ENCODE measurements around the gene AMZ1.

The AMZ1 gene

GRCh38 chr7:2753148-2753547 lies 65.1 kb downstream of the AMZ1 start:
- no peak for DNase-seq

DNA sequence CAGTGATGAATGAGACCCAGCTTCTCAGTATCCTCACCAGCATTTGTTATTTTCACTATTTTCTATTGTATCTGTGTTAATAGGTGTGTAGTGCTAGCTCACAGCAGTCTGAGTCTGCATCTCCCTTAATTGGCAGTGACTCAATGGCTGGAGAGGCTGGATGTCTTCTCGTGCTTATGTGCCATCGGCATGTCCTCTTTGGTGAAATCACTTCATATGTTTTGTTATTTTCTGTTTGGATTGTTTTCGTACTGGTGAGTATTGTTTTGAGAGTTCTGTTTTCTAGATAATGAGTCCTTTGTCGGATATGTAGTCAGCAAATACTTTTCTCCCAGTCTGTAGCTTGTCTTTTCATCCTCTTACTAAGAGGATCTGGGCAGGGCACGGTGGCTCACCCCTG lies 66.1 kb downstream of the AMZ1 start:
- no peak for DNase-seq

DNA sequence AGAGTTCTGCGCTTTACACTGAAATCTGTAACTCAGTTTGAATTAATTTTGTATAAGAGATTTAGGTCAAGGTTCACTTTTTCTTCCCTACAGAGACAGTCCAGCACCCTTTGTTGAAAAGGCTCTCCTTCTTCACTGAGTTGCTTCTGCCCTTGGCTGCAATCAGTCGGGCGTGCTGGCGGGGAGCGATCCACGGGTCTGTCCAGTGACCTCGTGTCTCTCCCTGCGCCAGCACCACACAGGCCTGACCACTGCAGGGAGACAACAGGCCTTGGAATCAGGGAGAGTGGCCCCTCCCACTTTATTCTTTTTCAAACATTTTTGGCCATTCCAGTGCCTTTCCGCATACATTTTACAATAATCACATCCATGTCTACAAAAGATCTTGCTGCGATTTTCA lies 66.9 kb downstream of the AMZ1 start:
- DNase-seq = no peak

- DNase-seq = no peak
Measured at GRCh38 chr7:2755531-2755930, 67.5 kb downstream of the AMZ1 start.

DNA sequence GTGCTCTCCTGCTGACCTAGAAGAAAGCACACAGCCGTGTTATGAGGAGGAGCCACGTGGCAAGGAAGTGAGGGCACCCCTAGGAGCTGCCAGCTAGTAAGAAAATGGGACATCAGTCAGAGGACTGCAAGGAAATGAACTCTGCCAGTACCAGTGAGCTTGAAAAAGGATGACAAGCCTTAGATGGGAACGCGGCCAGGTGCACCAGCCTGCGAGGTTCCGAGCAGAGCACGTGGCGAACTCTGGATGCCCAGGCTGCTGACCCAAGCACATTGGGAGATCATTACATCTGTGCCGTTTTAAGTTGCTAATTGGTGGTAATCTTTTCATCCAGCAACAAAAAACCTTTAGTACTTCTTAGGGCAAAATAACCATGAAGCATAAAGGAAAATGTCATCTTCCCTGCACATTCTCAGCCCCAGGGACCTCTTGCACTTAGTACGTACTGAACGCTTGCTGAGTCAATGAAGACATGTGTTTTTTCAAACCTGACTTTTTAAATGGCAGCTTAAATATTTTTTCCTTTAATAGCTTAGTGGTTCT lies 69.4 kb downstream of the AMZ1 start:
- no peak for DNase-seq

DNA sequence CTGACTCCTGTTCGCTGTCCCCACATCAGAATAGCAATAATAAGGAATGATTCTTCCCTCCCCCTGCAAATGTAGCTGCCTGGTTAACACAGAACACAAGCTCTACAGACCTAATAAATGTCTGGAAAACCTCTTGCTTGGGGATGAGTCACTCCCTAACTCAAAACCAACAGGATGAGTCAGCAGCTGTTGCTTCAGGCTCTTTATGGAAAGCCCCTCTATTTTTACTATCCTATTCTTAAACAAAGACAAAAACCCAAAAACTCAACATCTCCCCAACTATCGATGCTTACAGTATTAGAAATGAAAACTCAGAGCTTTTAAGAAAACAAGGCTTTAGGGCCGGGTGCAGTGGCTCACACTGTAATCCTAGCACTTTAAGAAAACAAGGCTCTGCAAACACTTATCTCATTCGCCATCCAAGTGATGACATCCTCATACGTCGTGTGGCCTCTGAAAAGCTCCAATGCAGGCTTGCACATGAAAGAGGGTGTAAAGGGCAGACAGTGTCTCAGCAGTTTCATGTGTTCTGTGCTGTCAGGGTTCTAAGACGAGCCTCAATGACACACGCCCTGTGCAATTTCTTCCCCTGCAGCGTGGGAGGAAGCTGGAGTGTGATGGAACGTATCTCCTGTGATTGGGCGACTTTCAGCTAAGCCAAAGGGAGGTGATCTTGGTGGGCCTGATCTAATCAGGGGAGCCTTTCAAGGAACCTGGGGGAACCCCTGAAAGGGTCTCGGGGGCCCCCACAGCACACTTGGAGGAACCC lies 70.1 kb downstream of the AMZ1 start:
- DNase-seq = no peak

DNA sequence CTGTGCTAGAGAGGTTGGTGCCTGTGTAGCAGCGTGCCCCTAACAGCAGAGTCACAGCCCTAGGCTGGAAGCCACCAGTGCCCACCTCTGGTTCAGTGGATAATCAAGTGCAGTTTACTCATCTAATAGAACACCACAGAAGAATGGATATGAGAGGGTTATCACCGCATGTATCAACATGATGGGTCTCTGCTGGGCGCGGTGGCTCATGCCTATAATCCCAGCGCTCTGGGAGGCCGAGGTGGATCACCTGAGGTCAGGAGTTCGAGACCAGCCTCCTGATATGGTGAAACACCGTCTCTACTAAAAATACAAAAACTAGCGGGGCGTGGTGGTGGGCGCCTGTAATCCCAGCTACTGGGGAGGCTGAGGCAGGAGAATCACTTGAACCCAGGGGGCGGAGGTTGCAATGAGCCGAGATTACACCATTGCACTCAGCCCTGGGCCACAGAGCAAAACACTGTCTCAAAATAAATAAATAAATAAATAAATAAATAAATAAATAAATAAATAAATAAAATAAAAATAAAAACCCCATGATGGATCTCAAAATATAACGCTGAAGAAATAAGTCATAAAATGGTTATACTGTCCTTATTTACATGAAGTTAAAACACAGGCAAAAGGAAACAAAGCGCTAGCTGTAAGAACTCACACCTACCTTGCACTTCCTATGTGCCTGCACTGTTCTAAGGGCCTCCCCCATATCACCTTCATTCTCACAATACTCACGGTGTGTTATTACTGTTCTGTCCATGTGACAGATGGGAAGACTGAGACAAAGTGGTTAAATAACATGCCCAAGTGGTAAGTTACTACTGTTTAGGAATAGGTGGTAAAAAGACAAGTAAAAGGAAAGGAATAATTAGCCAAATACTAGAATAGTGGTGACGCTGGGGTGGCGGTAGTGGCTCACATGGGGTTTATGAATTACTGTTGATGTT lies 70.9 kb downstream of the AMZ1 start:
- no peak for DNase-seq

GRCh38 chr7:2759736-2760097 lies 71.7 kb downstream of the AMZ1 start:
- DNase-seq = no peak

- peak; percentile 37 for DNase-seq
Measured at GRCh38 chr7:2760098-2760889, 72.3 kb downstream of the AMZ1 start.

- no peak for DNase-seq
Measured at GRCh38 chr7:2761131-2761624, 73.2 kb downstream of the AMZ1 start.

GRCh38 chr7:2761801-2762497 lies 73.9 kb downstream of the AMZ1 start:
- DNase-seq = no peak

- DNase-seq = peak; percentile 52
Measured at GRCh38 chr7:2763597-2763996, 75.6 kb downstream of the AMZ1 start.

DNA sequence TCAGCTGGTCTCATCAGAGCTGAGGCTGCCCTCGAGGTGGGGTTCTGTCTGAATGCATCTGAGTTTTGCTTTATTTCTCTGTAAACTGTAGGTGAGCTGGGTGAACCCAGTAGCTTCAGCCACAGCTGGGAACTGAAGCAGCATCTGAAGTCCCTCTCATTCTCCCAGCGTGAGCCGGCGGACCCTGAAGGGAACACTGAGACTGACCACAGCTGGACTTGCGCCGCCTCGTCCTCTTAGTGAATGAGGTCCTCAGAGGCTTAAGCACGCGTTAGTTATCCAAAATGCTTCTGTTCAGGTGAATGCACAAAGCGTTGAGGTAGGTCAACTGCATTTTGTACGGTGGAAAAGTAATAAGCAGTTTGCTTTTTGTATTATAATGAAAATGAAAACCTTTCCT lies 76.6 kb downstream of the AMZ1 start:
- no peak for DNase-seq
